SJSA1 (cell line): ENCODE data around the gene TUBG2. TPM values are rescaled to one million over a fixed set of nuclear protein-coding genes. Genes with fewer than 3 reads are reported as not detected.
"Not testable (repeated sequence)": the region's sequence is repeated elsewhere in the genome, so short reads cannot be mapped to it uniquely, and the experiment has no call there.

ENCODE experiments used
- DNase-seq, 2 experiments: peaks; one replicate each; pipeline ENCODE4 v3.0.0-alpha.2; 2015 to 2020; ENCODE audit warnings: low spot score in 2 of 2, low read depth in 1 of 2
- H3K27ac ChIP-seq: fragments of 250-450 bp; sonication (Bioruptor Pico); 2 replicates; pipeline ENCODE4 v1.5.1; 2020; ENCODE audit warnings: mild to moderate bottlenecking, moderate library complexity
- H3K27me3 ChIP-seq: fragments of 250-450 bp; sonication (Bioruptor Pico); replicated peaks from 2 replicates; pipeline ENCODE4 v1.5.1; 2020; ENCODE audit warnings: mild to moderate bottlenecking, moderate library complexity
- H3K36me3 ChIP-seq: fragments of 250-450 bp; sonication (Bioruptor Pico); 2 replicates; pipeline ENCODE4 v1.5.1; 2020; ENCODE audit warnings: mild to moderate bottlenecking
- H3K4me1 ChIP-seq: fragments of 250-450 bp; sonication (Bioruptor Pico); replicated peaks from 2 replicates; pipeline ENCODE4 v1.6.1; 2021; ENCODE audit warnings: mild to moderate bottlenecking
- H3K4me3 ChIP-seq: fragments of 250-450 bp; sonication (Bioruptor Pico); 2 replicates; pipeline ENCODE4 v1.5.1; 2020; ENCODE audit warnings: mild to moderate bottlenecking
- H3K9me3 ChIP-seq: fragments of 250-450 bp; sonication (Bioruptor Pico); replicated peaks from 2 replicates; pipeline ENCODE4 v1.5.1; 2020; ENCODE audit warnings: mild to moderate bottlenecking
- total RNA-seq: library from RNA; depleted of rRNA; stranded (reverse); fragments of >200 nt; shearing (Covaris generic); gene quantifications from 2 replicates; pipeline ENCODE4 v1.2.3, GENCODE V29; 2014

TUBG2 gene
- total RNA-seq, 1 experiment from 2014 or later = 0.92 TPM

DNA sequence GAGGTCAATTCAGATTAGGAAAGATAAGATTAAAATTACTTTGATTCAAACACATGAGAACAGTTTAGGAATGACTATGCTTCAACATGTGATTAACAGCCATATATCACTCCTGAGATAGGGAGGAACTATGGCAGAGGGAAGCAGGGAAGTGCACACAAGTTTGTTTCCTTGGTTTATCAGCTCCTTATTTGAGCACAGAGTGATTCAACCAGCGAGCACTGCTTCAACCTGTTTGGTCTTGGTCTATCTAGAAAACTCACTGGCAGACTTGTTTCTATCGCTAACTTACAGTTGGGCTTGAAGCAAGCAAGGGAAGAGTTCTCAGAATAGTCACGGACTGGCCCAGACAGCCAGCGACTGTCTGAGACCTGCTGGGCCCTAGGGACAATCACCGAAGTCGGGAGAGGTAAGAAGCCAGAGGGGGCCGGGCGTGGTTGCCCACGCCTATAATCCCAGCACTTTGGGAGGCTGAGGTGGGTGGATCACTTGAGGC is 26.1 kb upstream of the TUBG2 start:
- DNase-seq = no peak
- no peaks in the 10 kb centered on the region for H3K36me3 ChIP-seq
- H3K9me3 ChIP-seq = no peaks in the 10 kb centered on the region
- no peak overlapping the region for H3K27ac ChIP-seq
- H3K4me1 ChIP-seq = no peaks in the 10 kb centered on the region
- H3K27me3 ChIP-seq = peaks cover 10% of the 10 kb centered on the region
- no peak overlapping the region for H3K4me3 ChIP-seq

DNA sequence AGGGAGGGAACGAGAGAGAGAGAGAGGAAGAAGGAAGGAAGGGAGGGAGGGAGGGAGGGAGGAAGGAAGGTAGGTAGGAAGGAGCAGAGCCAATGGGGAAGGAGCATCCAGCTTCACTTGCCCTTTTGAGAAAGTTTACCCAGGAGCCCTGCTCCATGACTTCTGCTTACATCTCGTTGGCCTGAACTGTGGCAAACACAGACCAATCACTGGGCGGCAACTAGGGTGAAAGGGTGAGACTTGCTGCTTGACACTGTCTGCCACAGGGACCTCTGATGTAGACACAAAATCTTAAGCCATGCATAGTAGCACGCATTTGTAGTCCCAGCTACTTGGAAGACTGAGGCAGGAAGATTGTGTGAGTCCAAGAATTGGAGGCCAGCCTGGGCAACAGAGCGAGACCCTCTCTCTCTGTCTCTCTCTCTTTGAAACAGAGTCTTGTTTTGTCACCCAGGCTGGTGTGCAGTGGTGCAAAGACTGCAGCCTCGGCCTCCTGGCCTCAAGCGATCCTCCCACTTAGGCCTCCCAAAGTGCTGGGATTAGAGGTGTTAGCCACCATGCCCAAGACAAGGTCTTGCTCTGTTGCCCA is 19.5 kb upstream of the TUBG2 start:
- no peak overlapping the region for H3K4me3 ChIP-seq
- no peaks in the 10 kb centered on the region for H3K4me1 ChIP-seq
- peaks cover 15% of the 10 kb centered on the region for H3K27me3 ChIP-seq
- no peaks in the 10 kb centered on the region for H3K9me3 ChIP-seq
- H3K36me3 ChIP-seq = no peaks in the 10 kb centered on the region
- DNase-seq = no peak
- H3K27ac ChIP-seq = no peak overlapping the region

DNA sequence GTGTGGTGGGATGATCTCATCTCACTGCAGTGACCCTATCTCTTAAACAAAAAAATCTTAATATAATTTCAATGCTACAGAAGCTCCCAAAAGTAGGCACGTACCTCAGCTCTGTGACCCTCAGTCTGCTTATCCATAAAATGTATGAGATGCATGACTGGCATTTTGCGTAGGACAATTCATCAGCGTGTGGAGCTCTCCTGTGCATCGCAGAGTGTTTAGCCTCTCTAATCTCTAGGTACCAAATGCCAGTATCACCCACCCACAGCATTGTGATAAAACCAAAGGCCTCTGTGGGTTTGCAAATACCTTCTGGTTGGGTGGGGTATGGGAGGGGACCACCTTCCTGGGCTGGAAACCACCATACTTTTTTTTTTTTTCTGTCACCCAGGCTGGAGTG is 19.0 kb upstream of the TUBG2 start:
- no peaks in the 10 kb centered on the region for H3K9me3 ChIP-seq
- no peak overlapping the region for H3K4me3 ChIP-seq
- H3K4me1 ChIP-seq = no peaks in the 10 kb centered on the region
- H3K36me3 ChIP-seq = no peaks in the 10 kb centered on the region
- peaks cover 14% of the 10 kb centered on the region for H3K27me3 ChIP-seq
- no peak overlapping the region for H3K27ac ChIP-seq
- no peak for DNase-seq

DNA sequence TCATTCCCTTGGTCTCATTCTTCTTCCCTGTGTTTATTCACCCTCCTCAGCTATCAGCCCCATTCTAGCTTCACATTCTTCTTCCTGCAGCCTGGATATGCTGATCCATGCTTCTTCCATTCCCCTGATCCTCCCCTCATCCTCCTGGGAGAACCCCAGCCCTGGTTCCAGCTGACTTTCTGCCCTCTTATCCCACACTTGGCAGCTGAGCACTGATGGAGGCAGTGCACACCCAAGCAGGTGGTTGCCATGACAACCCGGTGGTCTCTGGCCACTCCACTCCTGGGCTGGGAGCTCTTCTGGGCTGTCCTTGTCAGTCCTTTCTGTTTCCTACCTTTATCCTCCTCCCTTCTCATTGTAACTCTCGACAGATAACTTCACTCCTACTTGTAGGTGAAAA is 16.7 kb upstream of the TUBG2 start:
- Histone ChIP-seq H3K27ac (no peak overlapping the region), H3K36me3 (no peaks in the 10 kb centered on the region), H3K4me1 (no peaks in the 10 kb centered on the region), H3K27me3 (peaks cover 16% of the 10 kb centered on the region), H3K4me3 (no peak overlapping the region), H3K9me3 (no peaks in the 10 kb centered on the region)
- DNase-seq = no peak

DNA sequence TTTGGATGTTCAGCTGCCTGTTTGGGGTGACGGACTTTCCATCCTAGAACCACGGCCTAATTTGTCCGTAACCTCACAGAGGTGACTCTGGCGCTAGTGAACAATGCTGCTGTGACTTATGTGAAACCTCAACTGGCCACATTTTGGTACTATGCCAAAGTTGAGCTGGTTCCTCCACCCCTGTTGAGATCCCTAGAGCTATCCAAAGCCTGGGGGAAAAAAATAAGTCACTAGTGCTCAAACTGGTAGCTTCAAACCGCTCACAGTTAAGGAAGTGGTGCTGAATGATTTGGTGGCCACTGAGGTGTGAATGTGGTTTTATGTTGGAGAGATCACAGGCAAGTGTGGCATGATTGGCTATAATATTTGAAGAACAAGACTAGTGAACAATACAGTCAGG is 11.3 kb upstream of the TUBG2 start:
- Histone ChIP-seq H3K4me3 (no peak overlapping the region), H3K27ac (no peak overlapping the region), H3K4me1 (no peaks in the 10 kb centered on the region), H3K27me3 (peaks cover 30% of the 10 kb centered on the region), H3K36me3 (no peaks in the 10 kb centered on the region), H3K9me3 (no peaks in the 10 kb centered on the region)
- no peak for DNase-seq

DNA sequence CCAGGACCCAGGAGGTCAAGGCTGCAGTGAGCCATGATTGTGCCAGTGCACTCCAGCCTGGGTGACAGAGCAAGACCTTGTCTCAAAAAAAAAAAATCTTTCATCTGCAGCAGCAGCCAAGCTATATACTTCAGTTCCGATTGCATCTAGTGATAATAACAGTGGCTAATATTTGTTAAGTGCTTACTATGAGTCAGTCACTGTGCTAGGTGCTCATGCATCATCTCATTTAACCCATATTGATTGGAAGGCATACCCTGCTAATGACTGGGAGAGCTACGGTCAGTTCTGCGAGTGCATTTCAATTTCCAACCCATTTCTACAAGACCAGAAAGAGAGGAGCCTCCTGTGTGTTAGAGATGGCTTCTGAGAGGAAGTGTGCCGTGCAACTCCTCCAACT is 7.7 kb upstream of the TUBG2 start:
- H3K36me3 ChIP-seq = no peaks in the 10 kb centered on the region
- H3K4me3 ChIP-seq = no peak overlapping the region
- DNase-seq = no peak
- H3K27me3 ChIP-seq = peaks cover 23% of the 10 kb centered on the region
- H3K27ac ChIP-seq = no peak overlapping the region
- H3K9me3 ChIP-seq = peaks cover 7% of the 10 kb centered on the region; the same call in 1 of the 2 replicates
- H3K4me1 ChIP-seq = peaks cover 21% of the 10 kb centered on the region

DNA sequence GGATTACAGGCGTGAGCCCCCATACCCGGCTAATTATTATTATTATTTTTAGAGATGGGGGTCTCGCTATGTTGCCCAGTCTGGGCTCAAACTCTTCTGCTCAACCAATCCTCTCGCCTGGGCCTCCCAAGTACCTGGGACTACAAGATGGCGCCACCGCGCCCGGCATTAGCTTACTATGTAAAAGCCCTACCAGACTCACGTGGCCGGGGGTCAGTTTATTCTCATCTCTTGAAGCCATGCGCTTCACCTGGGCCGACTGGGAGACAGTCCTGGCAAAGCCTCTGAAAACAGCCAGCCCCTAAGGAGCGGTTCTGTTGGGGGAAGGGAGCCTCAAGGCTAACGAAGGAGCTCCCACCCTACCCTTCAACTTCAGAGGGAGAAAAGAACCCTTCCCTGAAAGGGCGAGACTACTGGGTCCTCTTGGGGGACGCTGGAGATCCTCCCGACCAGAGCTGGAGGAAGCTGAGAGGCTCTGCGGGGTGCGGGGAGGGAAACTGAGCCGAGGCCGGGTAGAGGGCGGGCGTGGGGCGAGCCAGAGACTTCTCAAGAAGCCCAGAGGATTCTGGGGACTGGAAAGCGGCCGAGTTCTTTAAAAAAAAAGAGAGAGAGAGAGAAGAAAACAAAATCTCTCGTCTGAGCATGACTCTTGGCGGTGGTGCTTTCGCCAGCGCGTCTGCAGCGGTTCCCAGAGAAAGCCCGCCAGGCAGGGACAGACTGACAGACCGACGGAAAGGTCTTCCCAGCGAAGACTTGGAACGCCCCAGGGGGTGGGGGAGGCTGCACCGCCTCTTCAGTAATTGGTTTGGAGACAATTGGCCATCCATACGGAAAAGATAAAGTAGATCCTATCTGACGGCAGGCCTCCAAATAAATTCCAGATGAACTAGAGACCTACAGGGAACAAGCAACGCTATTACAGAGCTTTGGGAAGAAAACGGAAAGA is 5.6 kb upstream of the TUBG2 start:
- peaks cover 12% of the 10 kb centered on the region for H3K9me3 ChIP-seq
- H3K27me3 ChIP-seq = peaks cover 23% of the 10 kb centered on the region
- DNase-seq = peak; percentile 22 to 47
- H3K4me3 ChIP-seq = no peak overlapping the region
- no peak overlapping the region for H3K27ac ChIP-seq
- peaks cover 21% of the 10 kb centered on the region for H3K4me1 ChIP-seq
- no peaks in the 10 kb centered on the region for H3K36me3 ChIP-seq

DNA sequence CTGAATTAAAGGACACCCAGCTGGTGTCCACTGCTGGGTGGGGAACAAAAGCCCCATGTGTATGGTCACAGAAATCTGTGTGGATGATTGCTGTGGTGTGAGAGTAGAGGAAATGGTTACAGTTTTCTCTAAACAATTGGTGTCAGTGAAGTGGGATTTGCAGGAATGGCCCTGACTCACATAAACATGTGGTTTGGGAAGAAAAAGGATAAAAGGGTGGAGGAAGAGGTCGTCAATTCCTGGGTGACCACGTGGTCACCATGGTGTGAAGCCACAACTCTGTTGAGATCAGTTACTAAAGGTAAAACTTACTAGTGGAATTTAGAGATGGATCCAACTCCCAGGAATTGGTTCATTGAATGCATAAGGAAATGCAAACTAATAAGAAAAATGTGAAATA is 3.6 kb upstream of the TUBG2 start:
- Histone ChIP-seq H3K27ac (no peak overlapping the region), H3K4me3 (no peak overlapping the region), H3K9me3 (peaks cover 13% of the 10 kb centered on the region), H3K27me3 (peaks cover 15% of the 10 kb centered on the region; the same call in 1 of the 2 replicates), H3K36me3 (no peaks in the 10 kb centered on the region), H3K4me1 (peaks cover 35% of the 10 kb centered on the region)
- DNase-seq = peak; percentile 74 to 86

DNA sequence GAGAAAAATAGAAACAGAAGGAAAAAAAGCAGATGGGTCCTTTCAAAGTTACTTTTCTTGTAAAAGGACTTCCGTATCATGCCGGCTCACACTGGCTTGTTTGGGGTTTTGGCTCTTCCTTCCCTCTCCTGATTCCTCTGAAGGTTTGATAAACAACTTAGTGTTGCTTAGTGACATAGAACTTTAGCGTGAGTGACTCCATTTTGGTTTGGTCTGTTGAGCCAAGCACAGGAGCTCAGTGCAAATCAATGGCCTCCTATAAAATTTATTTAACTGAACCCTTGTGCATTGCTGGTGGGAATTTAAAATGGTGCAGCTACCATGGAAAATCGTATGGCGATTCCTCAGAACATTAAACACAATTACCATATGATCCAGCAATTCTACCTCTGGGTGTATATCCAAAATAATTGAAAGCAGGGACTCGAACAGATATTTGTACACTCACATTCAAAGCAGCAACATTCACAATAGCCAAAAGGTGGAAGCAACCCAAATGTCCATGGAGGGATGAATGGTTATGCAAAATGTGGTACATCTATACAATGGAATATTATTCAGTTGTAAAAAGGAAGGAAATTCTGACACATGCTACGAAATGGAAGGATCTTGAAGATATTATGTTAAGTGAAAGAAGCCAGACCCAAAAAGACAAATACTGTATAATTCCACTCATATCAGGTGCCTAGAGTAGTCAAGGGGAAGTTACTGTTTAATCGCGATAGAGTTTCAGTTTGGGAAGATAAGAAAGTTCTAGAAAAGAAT is 1.1 kb upstream of the TUBG2 start:
- Histone ChIP-seq H3K27me3 (peaks cover 14% of the 10 kb centered on the region; the same call in 1 of the 2 replicates), H3K4me3 (no peak overlapping the region), H3K36me3 (no peaks in the 10 kb centered on the region), H3K27ac (no peak overlapping the region), H3K9me3 (peaks cover 13% of the 10 kb centered on the region), H3K4me1 (peaks cover 40% of the 10 kb centered on the region)
- DNase-seq = no peak

DNA sequence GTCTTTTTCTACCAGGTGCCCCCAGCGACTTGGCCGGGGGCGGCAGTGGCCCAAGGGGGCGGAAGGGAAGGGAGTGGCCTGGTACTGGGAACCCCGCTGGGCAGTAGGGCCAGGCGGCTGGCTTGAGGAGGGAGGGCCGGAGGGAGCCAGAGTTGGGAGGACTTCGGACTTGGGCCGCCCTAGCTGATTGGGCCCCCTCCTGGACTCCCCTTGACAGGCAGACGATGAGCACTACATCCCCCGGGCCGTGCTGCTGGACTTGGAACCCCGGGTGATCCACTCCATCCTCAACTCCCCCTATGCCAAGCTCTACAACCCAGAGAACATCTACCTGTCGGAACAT is 819 bp downstream of the TUBG2 start:
- H3K9me3 ChIP-seq = peaks cover 13% of the 10 kb centered on the region
- not testable (repeated sequence) for H3K36me3 ChIP-seq, H3K27ac ChIP-seq, H3K27me3 ChIP-seq, DNase-seq, H3K4me3 ChIP-seq
- H3K4me1 ChIP-seq = peaks cover 33% of the 10 kb centered on the region

DNA sequence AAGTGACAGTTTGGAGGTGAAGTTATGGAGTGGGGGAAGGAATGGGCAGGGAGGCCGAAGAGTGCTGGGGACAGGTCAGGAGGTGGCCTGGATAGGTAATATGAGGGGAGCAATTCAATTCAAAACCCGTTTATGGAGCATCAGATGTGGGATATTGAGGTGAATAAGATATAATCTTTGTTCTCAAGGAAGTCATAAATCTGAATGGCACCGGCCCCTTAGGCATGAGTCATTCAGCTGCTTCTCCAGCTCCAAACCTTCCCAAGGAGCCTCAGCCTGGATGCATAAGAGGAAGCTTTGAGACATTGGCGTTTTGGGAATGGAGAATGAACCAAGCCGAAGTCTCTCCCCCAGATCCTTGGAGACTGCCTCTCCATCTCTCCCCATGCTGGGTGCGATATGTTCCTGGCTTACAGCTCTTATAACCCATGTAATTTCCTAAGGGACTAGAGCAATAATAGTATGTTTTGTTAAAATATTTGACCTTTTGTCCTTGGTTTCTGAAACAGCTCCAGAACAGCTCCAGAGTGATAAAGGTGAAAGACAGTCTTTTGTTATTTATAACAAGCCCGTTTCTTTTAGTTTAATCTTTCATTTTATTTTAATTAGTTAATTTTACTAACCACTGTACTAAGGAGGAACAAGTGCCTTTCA is 1.7 kb downstream of the TUBG2 start:
- H3K36me3 ChIP-seq = no peaks in the 10 kb centered on the region
- H3K4me3 ChIP-seq = no peak overlapping the region
- peaks cover 11% of the 10 kb centered on the region for H3K9me3 ChIP-seq
- peaks cover 7% of the 10 kb centered on the region; the same call in 1 of the 2 replicates for H3K27me3 ChIP-seq
- peak in 1 of 2 experiments; percentile 22 for DNase-seq
- no peak overlapping the region for H3K27ac ChIP-seq
- peaks cover 24% of the 10 kb centered on the region for H3K4me1 ChIP-seq

DNA sequence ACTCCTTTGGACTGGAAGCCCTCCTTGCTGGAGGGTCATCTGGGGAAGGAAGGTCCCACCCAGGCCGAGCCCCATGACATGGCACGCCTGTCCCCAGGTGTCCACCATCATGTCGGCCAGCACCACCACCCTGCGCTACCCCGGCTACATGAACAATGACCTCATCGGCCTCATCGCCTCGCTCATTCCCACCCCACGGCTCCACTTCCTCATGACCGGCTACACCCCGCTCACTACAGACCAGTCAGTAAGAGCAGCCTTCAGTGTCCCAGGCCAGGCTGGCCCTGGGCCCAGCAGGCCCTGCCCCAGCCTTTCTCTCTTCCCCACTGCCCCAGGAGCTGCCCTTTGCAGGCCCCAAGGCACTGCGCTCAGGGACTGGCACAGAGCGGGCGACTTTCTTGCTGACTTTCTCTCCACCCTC is 6.5 kb downstream of the TUBG2 start:
- peaks cover 15% of the 10 kb centered on the region for H3K36me3 ChIP-seq
- no peak for DNase-seq
- no peaks in the 10 kb centered on the region for H3K27me3 ChIP-seq
- H3K4me1 ChIP-seq = peaks cover 20% of the 10 kb centered on the region
- H3K27ac ChIP-seq = no peak overlapping the region
- no peaks in the 10 kb centered on the region for H3K9me3 ChIP-seq
- H3K4me3 ChIP-seq = no peak overlapping the region

DNA sequence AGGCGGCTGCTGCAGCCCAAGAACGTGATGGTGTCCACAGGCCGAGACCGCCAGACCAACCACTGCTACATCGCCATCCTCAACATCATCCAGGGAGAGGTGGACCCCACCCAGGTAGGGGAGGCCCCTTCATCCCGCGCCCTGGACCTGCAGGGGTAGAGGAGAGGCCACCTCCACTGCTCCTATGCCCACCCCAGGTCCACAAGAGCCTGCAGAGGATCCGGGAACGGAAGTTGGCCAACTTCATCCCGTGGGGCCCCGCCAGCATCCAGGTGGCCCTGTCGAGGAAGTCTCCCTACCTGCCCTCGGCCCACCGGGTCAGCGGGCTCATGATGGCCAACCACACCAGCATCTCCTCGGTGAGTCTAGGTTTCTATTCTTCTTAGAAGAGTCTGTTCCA is 7.0 kb downstream of the TUBG2 start:
- not testable (repeated sequence) for DNase-seq, H3K27me3 ChIP-seq, H3K4me3 ChIP-seq, H3K9me3 ChIP-seq, H3K27ac ChIP-seq
- Histone ChIP-seq H3K36me3 (peaks cover 15% of the 10 kb centered on the region), H3K4me1 (peaks cover 15% of the 10 kb centered on the region)
